Measurements from ENCODE around the gene TSC22D1. TPM values are rescaled to one million over a fixed set of nuclear protein-coding genes. Genes with fewer than 3 reads are reported as not detected.

TSC22D1 gene
- total and polyA plus RNA-seq, 4 donors, result 21.0 to 43.5 (median 37.0) TPM

- TF ChIP-seq MAX (IDR thresholded peaks at IDR 0.05), result no peak
- no peak for TF ChIP-seq RAD21 (IDR thresholded peaks at IDR 0.05)
- TF ChIP-seq CTCF (IDR thresholded peaks at IDR 0.05; ENCODE audit: low read depth, low read length, missing input control), result no peak
- no peak for TF ChIP-seq JUND (IDR thresholded peaks at IDR 0.05)
- TF ChIP-seq GABPA (IDR thresholded peaks at IDR 0.05 in 1 of 2, conservative IDR thresholded peaks at IDR 0.05 in 1 of 2), result no peak
- TF ChIP-seq ZBTB33 (IDR thresholded peaks at IDR 0.05), result no peak
- no peak for TF ChIP-seq TAF1 (conservative IDR thresholded peaks at IDR 0.05)
- no peak for TF ChIP-seq FOXA2 (IDR thresholded peaks at IDR 0.05)
- no peak for TF ChIP-seq SP1 (IDR thresholded peaks at IDR 0.05)
- TF ChIP-seq YY1 (IDR thresholded peaks at IDR 0.05), result no peak
- TF ChIP-seq FOXA1 (IDR thresholded peaks at IDR 0.05), result no peak
- peaks cover 8 to 30% (median 20%) of the 10 kb centered on the region in 4 donors for H3K4me1 ChIP-seq (ENCODE audit: control insufficient read depth in 4 of 4, insufficient read depth in 4 of 4, low read length in 3 of 4)
- no peaks in the 10 kb centered on the region for H3K27me3 ChIP-seq (ENCODE audit: control insufficient read depth in 4 of 4, insufficient read depth in 4 of 4, low read length in 3 of 4)
- H3K4me3 ChIP-seq (ENCODE audit: low read depth in 1 of 3, low read length in 3 of 3), result no peak overlapping the region
- peaks cover 0 to 2% (median 0%) of the 10 kb centered on the region in 4 donors for H3K9me3 ChIP-seq (ENCODE audit: control insufficient read depth in 4 of 4, low read length in 3 of 4)
- H3K36me3 ChIP-seq (ENCODE audit: control insufficient read depth in 4 of 4, insufficient read depth in 3 of 4, low read depth in 1 of 4, low read length in 3 of 4), result no peaks in the 10 kb centered on the region
- WGBS, result 94% methylated on average over 7 of the region's 7 CpGs
- H3K27ac ChIP-seq (ENCODE audit: low read depth in 1 of 2, low read length in 2 of 2), result no peak overlapping the region
- DNase-seq (ENCODE audit: low spot score), result no peak
- no peak overlapping the region for H3K9ac ChIP-seq (ENCODE audit: low read depth in 1 of 2, low read length in 2 of 2)
These were observed 123.7 kb downstream of the TSC22D1 start for GRCh38 chr13:44452418-44452817.

- no peaks in the 10 kb centered on the region for H3K36me3 ChIP-seq (ENCODE audit: control insufficient read depth in 4 of 4, insufficient read depth in 3 of 4, low read depth in 1 of 4, low read length in 3 of 4)
- no peak overlapping the region for H3K27ac ChIP-seq (ENCODE audit: low read depth in 1 of 2, low read length in 2 of 2)
- H3K27me3 ChIP-seq (ENCODE audit: control insufficient read depth in 4 of 4, insufficient read depth in 4 of 4, low read length in 3 of 4), result no peaks in the 10 kb centered on the region
- TF ChIP-seq RXRA (IDR thresholded peaks at IDR 0.05) (no peak), SP1 (IDR thresholded peaks at IDR 0.05) (no peak), MAX (IDR thresholded peaks at IDR 0.05) (no peak), JUND (IDR thresholded peaks at IDR 0.05) (no peak), YY1 (IDR thresholded peaks at IDR 0.05) (no peak), HNF4A (conservative IDR thresholded peaks at IDR 0.05) (no peak), ZBTB33 (IDR thresholded peaks at IDR 0.05) (no peak), EGR1 (IDR thresholded peaks at IDR 0.05; ENCODE audit: low read depth in 2 of 2) (no peak), FOXA2 (IDR thresholded peaks at IDR 0.05) (no peak), ATF3 (IDR thresholded peaks at IDR 0.05) (no peak), FOXA1 (IDR thresholded peaks at IDR 0.05) (no peak), TAF1 (conservative IDR thresholded peaks at IDR 0.05) (no peak), RAD21 (IDR thresholded peaks at IDR 0.05) (no peak), GABPA (IDR thresholded peaks at IDR 0.05 in 1 of 2, conservative IDR thresholded peaks at IDR 0.05 in 1 of 2) (no peak), HNF4G (IDR thresholded peaks at IDR 0.05) (no peak), CTCF (IDR thresholded peaks at IDR 0.05; ENCODE audit: low read depth, low read length, missing input control) (no peak), NR2F2 (IDR thresholded peaks at IDR 0.05) (no peak)
- H3K4me3 ChIP-seq (ENCODE audit: low read depth in 1 of 3, low read length in 3 of 3), result no peak overlapping the region
- no peak overlapping the region for H3K9ac ChIP-seq (ENCODE audit: low read depth in 1 of 2, low read length in 2 of 2)
- H3K9me3 ChIP-seq (ENCODE audit: control insufficient read depth in 4 of 4, low read length in 3 of 4), result peaks cover 0 to 2% (median 0%) of the 10 kb centered on the region in 4 donors
- peaks cover 10 to 27% (median 20%) of the 10 kb centered on the region in 4 donors for H3K4me1 ChIP-seq (ENCODE audit: control insufficient read depth in 4 of 4, insufficient read depth in 4 of 4, low read length in 3 of 4)
- WGBS, result 95% methylated on average over 7 of the region's 7 CpGs
- no peak for DNase-seq (ENCODE audit: low spot score)
These were observed 124.5 kb downstream of the TSC22D1 start for GRCh38 chr13:44451651-44452050.
